Right cardiac atrium (tissue), 5 donors: ENCODE data around the gene PRKACA. TPM values are rescaled to one million over a fixed set of nuclear protein-coding genes. Genes with fewer than 3 reads are reported as not detected.

Source experiments
- ATAC-seq, 2 donors: fragments of 200-7000 bp; cut with Tn5 transposase; one replicate each; pipeline versions ENCODE4 v1.8.0 to v1.9.1; 2020; ENCODE audit warnings: moderate library complexity in 2 of 2, mild to moderate bottlenecking in 1 of 2
- DNase-seq, 3 donors: peaks; one replicate each; pipeline ENCODE4 v3.0.0-alpha.2; 2020
- H3K27ac ChIP-seq: one replicate; pipeline ENCODE4 v1.5.1; 2013; ENCODE audit warnings: mild to moderate bottlenecking, low read length, control low read depth, moderate library complexity
- H3K27me3 ChIP-seq: one replicate; pipeline ENCODE4 v1.6.1; 2013; ENCODE audit not compliant: control insufficient read depth, insufficient read depth
- H3K4me1 ChIP-seq: one replicate; pipeline ENCODE4 v1.6.1; 2013; ENCODE audit warnings: low read length; ENCODE audit not compliant: control insufficient read depth, insufficient read depth
- H3K4me3 ChIP-seq: one replicate; pipeline ENCODE4 v1.5.1; 2013; ENCODE audit warnings: low read length, control low read depth
- H3K9me3 ChIP-seq: one replicate; pipeline ENCODE4 v1.6.1; 2013; ENCODE audit warnings: low read length; ENCODE audit not compliant: control insufficient read depth
- WGBS: extraction: QIAGEN DNeasy Blood & Tissue Kit; methylation state at CpG from one replicate; pipeline ENCODE4 v1.1.7; 2013; 5-methylcytosine and 5-hydroxymethylcytosine counted together
- intact Hi-C, 4 donors: fragments of 100-400 bp; cut with DNase I; formaldehyde crosslinking; loops; one replicate each; pipeline versions ENCODE4 v1.11.0 to v1.14.0; 2022 to 2023
- polyA plus RNA-seq: library from polyadenylated mRNA; stranded (reverse); fragments of 200-250 nt; gene quantifications from one replicate; pipeline ENCODE4 v1.2.3, GENCODE V29; 2013
- total RNA-seq, 4 donors: library from RNA; stranded (reverse); fragmentation: NEBNext Ultra II Directional; extraction: Animal tissue kit (Norgen Biotek cat#: 25700); gene quantifications; one replicate each; pipeline ENCODE4 v1.2.1, GENCODE V29; 2021
- donor health status: healthy with polysubstance abuse.
- donor health status: DM: no; HTN: yes; CAD: no.
- donor health status: DM: no; HTN: no; CAD: no.
- donor health status: DM: no; HTN: yes; CAD: no; lungs with severe emphysema.
- donor health status: DM: yes; HTN: yes; CAD: no.

PRKACA gene
- total and polyA plus RNA-seq, 5 donors: 256 to 412 (median 356) TPM

- no peaks in the 10 kb centered on the region for H3K27me3 ChIP-seq
- no peaks in the 10 kb centered on the region for H3K9me3 ChIP-seq
- H3K27ac ChIP-seq: no peak overlapping the region
- under 1% methylated on average over 38 of the region's 38 CpGs for WGBS
- DNase-seq: peak in 1 of 3 donors; percentile 69
- peak overlapping the region; percentile 40 for H3K4me3 ChIP-seq
- no peak for ATAC-seq
- H3K4me1 ChIP-seq: no peaks in the 10 kb centered on the region
- intact Hi-C loops: no loop called here
Observed at GRCh38 chr19:14135985-14136508, 18.5 kb upstream of the PRKACA start.

GRCh38 chr19:14135355-14135754 is 17.8 kb upstream of the PRKACA start:
- no peak overlapping the region for H3K27ac ChIP-seq
- H3K9me3 ChIP-seq: no peaks in the 10 kb centered on the region
- H3K27me3 ChIP-seq: no peaks in the 10 kb centered on the region
- no peaks in the 10 kb centered on the region for H3K4me1 ChIP-seq
- intact Hi-C loops: no loop called here
- ATAC-seq: no peak
- 52% methylated on average over 6 of the region's 6 CpGs for WGBS
- DNase-seq: no peak
- no peak overlapping the region for H3K4me3 ChIP-seq

GRCh38 chr19:14127929-14128509 is 10.5 kb upstream of the PRKACA start:
- H3K4me3 ChIP-seq: no peak overlapping the region
- H3K4me1 ChIP-seq: no peaks in the 10 kb centered on the region
- DNase-seq (peak in 2 of 3 donors; percentile 27 to 39), ATAC-seq (peak; percentile 79 to 81)
- H3K9me3 ChIP-seq: no peaks in the 10 kb centered on the region
- WGBS: 61% methylated on average over 4 of the region's 4 CpGs
- intact Hi-C loops: no loop called here
- peak overlapping the region; percentile 56 for H3K27ac ChIP-seq
- no peaks in the 10 kb centered on the region for H3K27me3 ChIP-seq

- intact Hi-C loops: no loop called here
- Histone ChIP-seq H3K4me1 (no peaks in the 10 kb centered on the region), H3K9me3 (no peaks in the 10 kb centered on the region), H3K27me3 (no peaks in the 10 kb centered on the region), H3K27ac (peak overlapping the region; percentile 0), H3K4me3 (no peak overlapping the region)
- 57% methylated on average over 8 of the region's 8 CpGs for WGBS
- DNase-seq (peak; percentile 52 to 78 (median 72)), ATAC-seq (peak; percentile 71 to 77)
Observed at GRCh38 chr19:14127176-14127575, 9.6 kb upstream of the PRKACA start.

- Histone ChIP-seq H3K27me3 (no peaks in the 10 kb centered on the region), H3K9me3 (no peaks in the 10 kb centered on the region), H3K4me1 (peaks cover 8% of the 10 kb centered on the region), H3K4me3 (no peak overlapping the region), H3K27ac (no peak overlapping the region)
- intact Hi-C loops: no loop called here
- no peak for ATAC-seq
- no peak for DNase-seq
- WGBS: 94% methylated on average over 6 of the region's 6 CpGs
Observed at GRCh38 chr19:14122924-14123323, 5.4 kb upstream of the PRKACA start.

GRCh38 chr19:14120497-14120780 is 2.9 kb upstream of the PRKACA start:
- Histone ChIP-seq H3K4me3 (no peak overlapping the region), H3K4me1 (peaks cover 8% of the 10 kb centered on the region), H3K27ac (no peak overlapping the region), H3K27me3 (no peaks in the 10 kb centered on the region), H3K9me3 (no peaks in the 10 kb centered on the region)
- intact Hi-C loops: no loop called here
- peak in 2 of 3 donors; percentile 17 to 67 for DNase-seq
- WGBS: 96% methylated on average over 7 of the region's 7 CpGs
- ATAC-seq: no peak

GRCh38 chr19:14119644-14120496 is 2.3 kb upstream of the PRKACA start:
- intact Hi-C loops: loop anchor here in 2 of 4 donors (5.0 kb wide), 2 partner anchors 38 to 48 kb away; partner anchors contain the start of gene MISP3 (in 1 of the 2)
- Histone ChIP-seq H3K9me3 (no peaks in the 10 kb centered on the region), H3K4me3 (no peak overlapping the region), H3K27me3 (no peaks in the 10 kb centered on the region), H3K27ac (peak overlapping the region; percentile 99), H3K4me1 (peaks cover 8% of the 10 kb centered on the region)
- no peak for ATAC-seq
- 91% methylated on average over 7 of the region's 7 CpGs for WGBS
- DNase-seq: no peak

- WGBS: 35% methylated on average over 3 of the region's 3 CpGs
- intact Hi-C loops: loop anchor here in 2 of 4 donors (5.0 kb wide), 2 partner anchors 37 to 47 kb away; partner anchors contain the start of gene MISP3 (in 1 of the 2)
- peaks cover 8% of the 10 kb centered on the region for H3K4me1 ChIP-seq
- H3K27me3 ChIP-seq: no peaks in the 10 kb centered on the region
- ATAC-seq: no peak
- no peak for DNase-seq
- peak overlapping the region; percentile 1 for H3K4me3 ChIP-seq
- H3K27ac ChIP-seq: peak overlapping the region; percentile 99
- no peaks in the 10 kb centered on the region for H3K9me3 ChIP-seq
Observed at GRCh38 chr19:14119146-14119545, 1.6 kb upstream of the PRKACA start.

GRCh38 chr19:14118165-14119051 is 846 bp upstream of the PRKACA start:
- WGBS: 2% methylated on average over 50 of the region's 61 CpGs
- peak; percentile 58 for ATAC-seq
- intact Hi-C loops: loop anchor here in 2 of 4 donors (5.0 kb wide), 2 partner anchors 36 to 46 kb away; partner anchors contain the start of gene MISP3 (in 1 of the 2)
- peaks cover 13% of the 10 kb centered on the region for H3K4me1 ChIP-seq
- peak; percentile 89 to 92 (median 92) for DNase-seq
- H3K27ac ChIP-seq: peak overlapping the region; percentile 99
- H3K9me3 ChIP-seq: no peaks in the 10 kb centered on the region
- H3K4me3 ChIP-seq: peak overlapping the region; percentile 51
- no peaks in the 10 kb centered on the region for H3K27me3 ChIP-seq

- WGBS: under 1% methylated on average over 33 of the region's 33 CpGs
- Histone ChIP-seq H3K27me3 (no peaks in the 10 kb centered on the region), H3K4me3 (peak overlapping the region; percentile 95), H3K27ac (peak overlapping the region; percentile 95), H3K4me1 (peaks cover 19% of the 10 kb centered on the region), H3K9me3 (no peaks in the 10 kb centered on the region)
- ATAC-seq (no peak), DNase-seq (peak; percentile 64 to 87 (median 80))
- intact Hi-C loops: loop anchor here in 2 of 4 donors (5.0 kb wide), 2 partner anchors 35 to 45 kb away; partner anchors contain the start of gene MISP3 (in 1 of the 2)
Observed at GRCh38 chr19:14116918-14117578, 514 bp downstream of the PRKACA start.
